ENCODE data around the gene ZSWIM9.

ZSWIM9 gene

GRCh38 chr19:48194844-48195830 is 24.7 kb downstream of the ZSWIM9 start:
- no peak for DNase-seq (ENCODE audit: low read depth)
- no peak overlapping the region for H3K4me3 ChIP-seq (ENCODE audit: low read length)
- TF ChIP-seq, protein P1, sequence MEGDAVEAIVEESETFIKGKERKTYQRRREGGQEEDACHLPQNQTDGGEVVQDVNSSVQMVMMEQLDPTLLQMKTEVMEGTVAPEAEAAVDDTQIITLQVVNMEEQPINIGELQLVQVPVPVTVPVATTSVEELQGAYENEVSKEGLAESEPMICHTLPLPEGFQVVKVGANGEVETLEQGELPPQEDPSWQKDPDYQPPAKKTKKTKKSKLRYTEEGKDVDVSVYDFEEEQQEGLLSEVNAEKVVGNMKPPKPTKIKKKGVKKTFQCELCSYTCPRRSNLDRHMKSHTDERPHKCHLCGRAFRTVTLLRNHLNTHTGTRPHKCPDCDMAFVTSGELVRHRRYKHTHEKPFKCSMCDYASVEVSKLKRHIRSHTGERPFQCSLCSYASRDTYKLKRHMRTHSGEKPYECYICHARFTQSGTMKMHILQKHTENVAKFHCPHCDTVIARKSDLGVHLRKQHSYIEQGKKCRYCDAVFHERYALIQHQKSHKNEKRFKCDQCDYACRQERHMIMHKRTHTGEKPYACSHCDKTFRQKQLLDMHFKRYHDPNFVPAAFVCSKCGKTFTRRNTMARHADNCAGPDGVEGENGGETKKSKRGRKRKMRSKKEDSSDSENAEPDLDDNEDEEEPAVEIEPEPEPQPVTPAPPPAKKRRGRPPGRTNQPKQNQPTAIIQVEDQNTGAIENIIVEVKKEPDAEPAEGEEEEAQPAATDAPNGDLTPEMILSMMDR (conservative IDR thresholded peaks at IDR 0.05; ENCODE audit: low read length): no peak

- TF ChIP-seq, protein P1 (conservative IDR thresholded peaks at IDR 0.05; ENCODE audit: low read length): no peak
- no peak for DNase-seq (ENCODE audit: low read depth)
- H3K4me3 ChIP-seq (ENCODE audit: low read length): no peak overlapping the region
Measured at GRCh38 chr19:48196321-48196763, 25.9 kb downstream of the ZSWIM9 start.

DNA sequence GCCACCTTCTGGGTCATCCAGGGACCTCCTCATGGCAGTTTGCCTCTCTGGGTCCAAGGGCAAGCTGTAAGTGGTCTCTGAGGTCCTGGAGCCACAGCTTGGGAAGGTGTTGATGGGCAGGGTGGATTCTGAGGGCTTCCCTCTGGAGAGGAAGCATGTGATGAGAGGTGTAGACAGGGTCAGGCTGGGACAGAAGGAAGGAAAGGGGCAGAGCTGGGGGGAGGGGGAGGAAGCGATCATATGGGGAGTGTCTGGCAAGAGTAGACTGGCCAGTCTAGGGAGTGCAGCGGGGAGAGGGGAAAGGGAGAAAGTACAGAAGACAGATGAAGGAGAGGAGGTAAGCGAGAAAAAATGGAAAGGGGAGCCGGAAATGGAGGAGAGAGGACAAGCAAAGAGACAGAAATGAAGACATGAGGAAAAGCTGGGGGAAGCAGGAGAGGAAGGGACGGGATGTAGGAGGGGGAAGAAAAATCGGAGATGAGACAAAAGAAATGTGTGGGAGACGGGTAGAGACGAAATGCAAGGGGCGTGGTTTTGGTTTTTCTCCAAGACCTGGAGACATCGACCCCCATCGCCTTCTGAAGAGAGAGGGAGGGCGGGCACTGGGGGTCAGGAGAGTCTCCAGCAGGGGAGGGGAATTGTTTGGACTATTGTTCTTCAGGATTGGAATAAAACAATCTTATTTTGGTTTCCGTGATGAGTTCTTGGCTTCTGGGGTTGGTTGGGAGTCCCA is 26.6 kb downstream of the ZSWIM9 start:
- no peak for DNase-seq (ENCODE audit: low read depth)
- H3K4me3 ChIP-seq (ENCODE audit: low read length): no peak overlapping the region
- TF ChIP-seq, protein P1 (conservative IDR thresholded peaks at IDR 0.05; ENCODE audit: low read length): no peak

- DNase-seq (ENCODE audit: low read depth): no peak
- TF ChIP-seq, protein P1 (conservative IDR thresholded peaks at IDR 0.05; ENCODE audit: low read length): no peak
- H3K4me3 ChIP-seq (ENCODE audit: low read length): peak overlapping the region; percentile 89
Measured at GRCh38 chr19:48203222-48203793, 32.8 kb downstream of the ZSWIM9 start.

DNA sequence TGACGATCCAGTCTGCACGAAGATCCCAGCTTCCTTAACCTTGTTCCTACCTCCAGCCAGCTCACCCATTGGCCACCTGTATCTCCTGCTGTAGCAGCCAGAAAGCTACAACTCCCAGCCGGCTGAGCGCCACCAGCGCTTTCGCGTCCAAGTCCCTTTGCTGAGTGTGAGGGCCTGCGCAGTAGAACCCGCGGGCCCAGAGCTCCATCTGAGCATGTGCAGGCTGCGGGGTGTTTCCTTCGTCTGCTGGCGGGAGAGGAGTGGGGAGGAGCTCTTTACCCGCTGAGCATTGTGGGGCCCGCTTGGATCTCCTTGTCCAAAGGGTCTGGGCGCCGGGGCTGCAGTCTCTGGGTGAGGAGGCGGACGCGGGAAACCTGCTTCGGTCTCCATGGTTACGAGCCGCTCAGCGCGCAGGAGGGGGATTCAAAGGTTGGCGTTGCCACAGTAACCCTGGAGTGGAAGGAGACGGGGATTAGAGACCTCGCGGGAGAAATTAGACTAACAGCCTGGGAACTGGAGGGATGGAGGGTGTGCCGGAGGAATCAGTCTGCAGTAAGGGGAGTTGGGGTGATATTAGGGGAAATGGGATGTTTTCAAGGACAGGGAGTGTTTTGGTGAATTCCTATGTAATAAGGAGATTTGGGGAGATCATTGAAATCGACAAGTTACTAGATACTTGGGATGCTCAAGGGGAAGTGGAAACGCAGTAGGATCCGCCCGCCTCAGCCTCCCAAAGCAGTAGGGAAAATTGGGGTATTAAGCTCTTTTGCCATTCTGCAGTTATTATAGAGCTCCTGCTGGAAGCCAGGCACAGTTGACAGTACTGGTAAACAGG is 33.5 kb downstream of the ZSWIM9 start:
- DNase-seq (ENCODE audit: low read depth): peak; percentile 90
- TF ChIP-seq, protein P1 (conservative IDR thresholded peaks at IDR 0.05; ENCODE audit: low read length): no peak

GRCh38 chr19:48206397-48207093 is 36.1 kb downstream of the ZSWIM9 start:
- no peak for DNase-seq (ENCODE audit: low read depth)
- no peak overlapping the region for H3K4me3 ChIP-seq (ENCODE audit: low read length)
- TF ChIP-seq, protein P1 (conservative IDR thresholded peaks at IDR 0.05; ENCODE audit: low read length): no peak

More for the DNA sequence above, 33.5 kb downstream of the ZSWIM9 start:
- peak overlapping the region; percentile 89 for H3K4me3 ChIP-seq (ENCODE audit: low read length)
